ENCODE results near the gene USP6NL. TPM values are rescaled to one million over a fixed set of nuclear protein-coding genes. Genes with fewer than 3 reads are reported as not detected.

Gene USP6NL
- total and polyA plus RNA-seq, 5 donors from 2014 or later = 0.46 to 2.8 (median 1.7) TPM

GRCh38 chr10:11521860-11522259 lies 89.6 kb downstream of the USP6NL start:
- Mint-ChIP-seq H3K9me3 (no peaks in the 10 kb centered on the region), H3K4me1 (peaks cover 0 to under 1% (median under 1%) of the 10 kb centered on the region in 4 donors), H3K36me3 (peaks cover 1% of the 10 kb centered on the region), H3K27ac (no peak overlapping the region), H3K27me3 (no peaks in the 10 kb centered on the region), H3K4me3 (no peak overlapping the region)
- no peaks in the 10 kb centered on the region for H3K36me3 ChIP-seq (ENCODE audit: control insufficient read depth, insufficient read depth, low read length)
- H3K4me1 ChIP-seq (ENCODE audit: control insufficient read depth, insufficient read depth, low read length, poor library complexity, severe bottlenecking) = no peaks in the 10 kb centered on the region
- no peak overlapping the region for H3K27ac ChIP-seq (ENCODE audit: insufficient read depth, low read length, poor library complexity, severe bottlenecking)
- H3K4me3 ChIP-seq (ENCODE audit: low read depth, low read length) = no peak overlapping the region
- H3K9me3 ChIP-seq (ENCODE audit: control insufficient read depth in 2 of 2, low read length in 2 of 2) = no peaks in the 10 kb centered on the region
- no peak for DNase-seq
- no peak for ATAC-seq (ENCODE audit: low read depth in 2 of 2)
- no peaks in the 10 kb centered on the region for H3K27me3 ChIP-seq (ENCODE audit: control insufficient read depth, insufficient read depth, low read length)

GRCh38 chr10:11520892-11521291 lies 90.6 kb downstream of the USP6NL start:
- H3K4me3 ChIP-seq (ENCODE audit: low read depth, low read length) = no peak overlapping the region
- H3K4me3 Mint-ChIP-seq = no peak overlapping the region
- no peaks in the 10 kb centered on the region for H3K27me3 Mint-ChIP-seq
- H3K36me3 Mint-ChIP-seq = no peaks in the 10 kb centered on the region
- H3K27ac ChIP-seq (ENCODE audit: insufficient read depth, low read length, poor library complexity, severe bottlenecking) = no peak overlapping the region
- no peaks in the 10 kb centered on the region for H3K27me3 ChIP-seq (ENCODE audit: control insufficient read depth, insufficient read depth, low read length)
- ATAC-seq (ENCODE audit: low read depth in 2 of 2) = no peak
- no peaks in the 10 kb centered on the region for H3K36me3 ChIP-seq (ENCODE audit: control insufficient read depth, insufficient read depth, low read length)
- H3K27ac Mint-ChIP-seq = no peak overlapping the region
- no peaks in the 10 kb centered on the region for H3K4me1 ChIP-seq (ENCODE audit: control insufficient read depth, insufficient read depth, low read length, poor library complexity, severe bottlenecking)
- H3K4me1 Mint-ChIP-seq = no peaks in the 10 kb centered on the region
- no peaks in the 10 kb centered on the region for H3K9me3 Mint-ChIP-seq
- no peak for DNase-seq
- H3K9me3 ChIP-seq (ENCODE audit: control insufficient read depth in 2 of 2, low read length in 2 of 2) = no peaks in the 10 kb centered on the region

GRCh38 chr10:11517150-11517549 lies 94.3 kb downstream of the USP6NL start:
- Histone ChIP-seq H3K9me3 (ENCODE audit: control insufficient read depth in 2 of 2, low read length in 2 of 2) (no peaks in the 10 kb centered on the region), H3K4me1 (ENCODE audit: control insufficient read depth, insufficient read depth, low read length, poor library complexity, severe bottlenecking) (no peaks in the 10 kb centered on the region), H3K27me3 (ENCODE audit: control insufficient read depth, insufficient read depth, low read length) (peaks cover 3% of the 10 kb centered on the region), H3K4me3 (ENCODE audit: low read depth, low read length) (no peak overlapping the region), H3K36me3 (ENCODE audit: control insufficient read depth, insufficient read depth, low read length) (no peaks in the 10 kb centered on the region), H3K27ac (ENCODE audit: insufficient read depth, low read length, poor library complexity, severe bottlenecking) (no peak overlapping the region)
- ATAC-seq (ENCODE audit: low read depth in 2 of 2) (no peak), DNase-seq (no peak)
- Mint-ChIP-seq H3K27me3 (peaks cover 12% of the 10 kb centered on the region), H3K36me3 (no peaks in the 10 kb centered on the region), H3K4me1 (peaks cover 0 to 2% (median 0%) of the 10 kb centered on the region in 4 donors), H3K9me3 (no peaks in the 10 kb centered on the region), H3K27ac (no peak overlapping the region), H3K4me3 (no peak overlapping the region)

- ATAC-seq (ENCODE audit: low read depth in 2 of 2) (no peak), DNase-seq (no peak)
- Mint-ChIP-seq H3K4me1 (peaks cover 0 to 2% (median 0%) of the 10 kb centered on the region in 4 donors), H3K27me3 (peaks cover 13% of the 10 kb centered on the region), H3K36me3 (no peaks in the 10 kb centered on the region), H3K9me3 (no peaks in the 10 kb centered on the region), H3K27ac (no peak overlapping the region), H3K4me3 (no peak overlapping the region)
- no peak overlapping the region for H3K4me3 ChIP-seq (ENCODE audit: low read depth, low read length)
- H3K27me3 ChIP-seq (ENCODE audit: control insufficient read depth, insufficient read depth, low read length) = peaks cover 3% of the 10 kb centered on the region
- no peaks in the 10 kb centered on the region for H3K4me1 ChIP-seq (ENCODE audit: control insufficient read depth, insufficient read depth, low read length, poor library complexity, severe bottlenecking)
- H3K36me3 ChIP-seq (ENCODE audit: control insufficient read depth, insufficient read depth, low read length) = no peaks in the 10 kb centered on the region
- H3K27ac ChIP-seq (ENCODE audit: insufficient read depth, low read length, poor library complexity, severe bottlenecking) = no peak overlapping the region
- no peaks in the 10 kb centered on the region for H3K9me3 ChIP-seq (ENCODE audit: control insufficient read depth in 2 of 2, low read length in 2 of 2)
Measured at GRCh38 chr10:11516431-11516746, 95.1 kb downstream of the USP6NL start.

- DNase-seq (peak; percentile 5 to 72 (median 58)), ATAC-seq (ENCODE audit: low read depth in 2 of 2) (peak; percentile 39 to 57)
- Mint-ChIP-seq H3K9me3 (no peaks in the 10 kb centered on the region), H3K27ac (no peak overlapping the region), H3K4me3 (no peak overlapping the region), H3K4me1 (peaks cover 0 to 2% (median 0%) of the 10 kb centered on the region in 4 donors), H3K27me3 (peaks cover 16% of the 10 kb centered on the region), H3K36me3 (no peaks in the 10 kb centered on the region)
- Histone ChIP-seq H3K36me3 (ENCODE audit: control insufficient read depth, insufficient read depth, low read length) (no peaks in the 10 kb centered on the region), H3K27me3 (ENCODE audit: control insufficient read depth, insufficient read depth, low read length) (peaks cover 3% of the 10 kb centered on the region), H3K9me3 (ENCODE audit: control insufficient read depth in 2 of 2, low read length in 2 of 2) (no peaks in the 10 kb centered on the region), H3K4me3 (ENCODE audit: low read depth, low read length) (no peak overlapping the region), H3K27ac (ENCODE audit: insufficient read depth, low read length, poor library complexity, severe bottlenecking) (no peak overlapping the region), H3K4me1 (ENCODE audit: control insufficient read depth, insufficient read depth, low read length, poor library complexity, severe bottlenecking) (no peaks in the 10 kb centered on the region)
Measured at GRCh38 chr10:11515596-11516430, 95.6 kb downstream of the USP6NL start.

- Mint-ChIP-seq H3K4me1 (peaks cover 0 to 2% (median 0%) of the 10 kb centered on the region in 4 donors), H3K9me3 (no peaks in the 10 kb centered on the region), H3K4me3 (no peak overlapping the region), H3K36me3 (no peaks in the 10 kb centered on the region), H3K27me3 (peaks cover 16% of the 10 kb centered on the region), H3K27ac (no peak overlapping the region)
- no peak overlapping the region for H3K27ac ChIP-seq (ENCODE audit: insufficient read depth, low read length, poor library complexity, severe bottlenecking)
- H3K36me3 ChIP-seq (ENCODE audit: control insufficient read depth, insufficient read depth, low read length) = no peaks in the 10 kb centered on the region
- no peak for ATAC-seq (ENCODE audit: low read depth in 2 of 2)
- H3K27me3 ChIP-seq (ENCODE audit: control insufficient read depth, insufficient read depth, low read length) = peaks cover 3% of the 10 kb centered on the region
- H3K4me3 ChIP-seq (ENCODE audit: low read depth, low read length) = no peak overlapping the region
- no peaks in the 10 kb centered on the region for H3K4me1 ChIP-seq (ENCODE audit: control insufficient read depth, insufficient read depth, low read length, poor library complexity, severe bottlenecking)
- no peaks in the 10 kb centered on the region for H3K9me3 ChIP-seq (ENCODE audit: control insufficient read depth in 2 of 2, low read length in 2 of 2)
- DNase-seq = no peak
Measured at GRCh38 chr10:11513727-11514126, 97.7 kb downstream of the USP6NL start.

GRCh38 chr10:11512596-11512995 lies 98.9 kb downstream of the USP6NL start:
- H3K27ac Mint-ChIP-seq = no peak overlapping the region
- H3K4me1 ChIP-seq (ENCODE audit: control insufficient read depth, insufficient read depth, low read length, poor library complexity, severe bottlenecking) = no peaks in the 10 kb centered on the region
- ATAC-seq (ENCODE audit: low read depth in 2 of 2) (no peak), DNase-seq (no peak)
- peaks cover 16% of the 10 kb centered on the region for H3K27me3 Mint-ChIP-seq
- no peaks in the 10 kb centered on the region for H3K9me3 Mint-ChIP-seq
- H3K27me3 ChIP-seq (ENCODE audit: control insufficient read depth, insufficient read depth, low read length) = peaks cover 3% of the 10 kb centered on the region
- no peaks in the 10 kb centered on the region for H3K36me3 Mint-ChIP-seq
- no peak overlapping the region for H3K4me3 ChIP-seq (ENCODE audit: low read depth, low read length)
- no peak overlapping the region for H3K27ac ChIP-seq (ENCODE audit: insufficient read depth, low read length, poor library complexity, severe bottlenecking)
- H3K4me1 Mint-ChIP-seq = peaks cover 0 to 2% (median 0%) of the 10 kb centered on the region in 4 donors
- H3K36me3 ChIP-seq (ENCODE audit: control insufficient read depth, insufficient read depth, low read length) = no peaks in the 10 kb centered on the region
- H3K9me3 ChIP-seq (ENCODE audit: control insufficient read depth in 2 of 2, low read length in 2 of 2) = no peaks in the 10 kb centered on the region
- H3K4me3 Mint-ChIP-seq = no peak overlapping the region

- H3K27me3 ChIP-seq (ENCODE audit: control insufficient read depth, insufficient read depth, low read length) = peaks cover 3% of the 10 kb centered on the region
Measured at GRCh38 chr10:11511321-11511720, 100.1 kb downstream of the USP6NL start.

More at GRCh38 chr10:11511321-11511720, 100.1 kb downstream of the USP6NL start:
- Mint-ChIP-seq H3K36me3 (no peaks in the 10 kb centered on the region), H3K4me1 (peaks cover 0 to 2% (median 0%) of the 10 kb centered on the region in 4 donors), H3K9me3 (no peaks in the 10 kb centered on the region), H3K27ac (no peak overlapping the region), H3K27me3 (peaks cover 16% of the 10 kb centered on the region), H3K4me3 (no peak overlapping the region)
- DNase-seq (no peak), ATAC-seq (ENCODE audit: low read depth in 2 of 2) (no peak)
- Histone ChIP-seq H3K27ac (ENCODE audit: insufficient read depth, low read length, poor library complexity, severe bottlenecking) (no peak overlapping the region), H3K36me3 (ENCODE audit: control insufficient read depth, insufficient read depth, low read length) (no peaks in the 10 kb centered on the region), H3K4me1 (ENCODE audit: control insufficient read depth, insufficient read depth, low read length, poor library complexity, severe bottlenecking) (no peaks in the 10 kb centered on the region), H3K4me3 (ENCODE audit: low read depth, low read length) (no peak overlapping the region), H3K9me3 (ENCODE audit: control insufficient read depth in 2 of 2, low read length in 2 of 2) (no peaks in the 10 kb centered on the region)

Measured in CD4-positive, CD25-positive, alpha-beta regulatory T cell (primary cell).